ENCODE measurements around the gene RS1.

RS1 gene

GRCh38 chrX:18682979-18683387, 11.1 kb upstream of the RS1 start:
- no peak overlapping the region for H3K27ac Mint-ChIP-seq (ENCODE audit: low read depth)
- no peaks in the 10 kb centered on the region for H3K4me1 Mint-ChIP-seq
- no peaks in the 10 kb centered on the region for H3K9me3 Mint-ChIP-seq
- ATAC-seq (replicated peaks; ENCODE audit: extremely low read depth, poor library complexity, severe bottlenecking) (no peak), DNase-seq (ENCODE audit: low spot score in 2 of 2) (no peak)
- H3K36me3 Mint-ChIP-seq (ENCODE audit: insufficient read depth): no peaks in the 10 kb centered on the region
- H3K4me3 Mint-ChIP-seq: no peak overlapping the region
- no peaks in the 10 kb centered on the region for H3K27me3 Mint-ChIP-seq

- Mint-ChIP-seq H3K36me3 (ENCODE audit: insufficient read depth) (peaks cover 5% of the 10 kb centered on the region), H3K4me1 (peaks cover 4% of the 10 kb centered on the region), H3K27ac (ENCODE audit: low read depth) (no peak overlapping the region), H3K9me3 (no peaks in the 10 kb centered on the region), H3K4me3 (no peak overlapping the region), H3K27me3 (no peaks in the 10 kb centered on the region)
- ATAC-seq (replicated peaks; ENCODE audit: extremely low read depth, poor library complexity, severe bottlenecking): no peak
- no peak for DNase-seq (ENCODE audit: low spot score in 2 of 2)
Observed at GRCh38 chrX:18681996-18682395, 10.1 kb upstream of the RS1 start.

- no peak overlapping the region for H3K4me3 Mint-ChIP-seq
- H3K4me1 Mint-ChIP-seq: peaks cover 4% of the 10 kb centered on the region
- peaks cover 24% of the 10 kb centered on the region for H3K36me3 Mint-ChIP-seq (ENCODE audit: insufficient read depth)
- no peak for ATAC-seq (replicated peaks; ENCODE audit: extremely low read depth, poor library complexity, severe bottlenecking)
- H3K27me3 Mint-ChIP-seq: no peaks in the 10 kb centered on the region
- H3K27ac Mint-ChIP-seq (ENCODE audit: low read depth): no peak overlapping the region
- no peak for DNase-seq (ENCODE audit: low spot score in 2 of 2)
- H3K9me3 Mint-ChIP-seq: no peaks in the 10 kb centered on the region
Observed at GRCh38 chrX:18677161-18677869, 5.4 kb upstream of the RS1 start.

- no peaks in the 10 kb centered on the region for H3K9me3 Mint-ChIP-seq
- peak overlapping the region; percentile 79 for H3K4me3 Mint-ChIP-seq
- DNase-seq (ENCODE audit: low spot score in 2 of 2) (no peak), ATAC-seq (replicated peaks; ENCODE audit: extremely low read depth, poor library complexity, severe bottlenecking) (no peak)
- no peak overlapping the region for H3K27ac Mint-ChIP-seq (ENCODE audit: low read depth)
- no peaks in the 10 kb centered on the region for H3K27me3 Mint-ChIP-seq
- peaks cover 4% of the 10 kb centered on the region for H3K4me1 Mint-ChIP-seq
- peaks cover 24% of the 10 kb centered on the region for H3K36me3 Mint-ChIP-seq (ENCODE audit: insufficient read depth)
Observed at GRCh38 chrX:18676470-18676869, 4.6 kb upstream of the RS1 start.

GRCh38 chrX:18676050-18676449, 4.1 kb upstream of the RS1 start:
- ATAC-seq (replicated peaks; ENCODE audit: extremely low read depth, poor library complexity, severe bottlenecking) (no peak), DNase-seq (ENCODE audit: low spot score in 2 of 2) (no peak)
- Mint-ChIP-seq H3K4me1 (peaks cover 4% of the 10 kb centered on the region), H3K9me3 (no peaks in the 10 kb centered on the region), H3K36me3 (ENCODE audit: insufficient read depth) (peaks cover 24% of the 10 kb centered on the region), H3K27me3 (no peaks in the 10 kb centered on the region), H3K4me3 (peak overlapping the region; percentile 79), H3K27ac (ENCODE audit: low read depth) (no peak overlapping the region)

GRCh38 chrX:18674788-18675735, 3.2 kb upstream of the RS1 start:
- Mint-ChIP-seq H3K4me1 (peaks cover 4% of the 10 kb centered on the region), H3K27ac (ENCODE audit: low read depth) (peak overlapping the region; percentile 95), H3K36me3 (ENCODE audit: insufficient read depth) (peaks cover 24% of the 10 kb centered on the region), H3K4me3 (peak overlapping the region; percentile 79), H3K9me3 (no peaks in the 10 kb centered on the region), H3K27me3 (no peaks in the 10 kb centered on the region)
- peak; percentile 78 to 79 for DNase-seq (ENCODE audit: low spot score in 2 of 2)
- ATAC-seq (replicated peaks; ENCODE audit: extremely low read depth, poor library complexity, severe bottlenecking): peak; percentile 84

- Mint-ChIP-seq H3K9me3 (no peaks in the 10 kb centered on the region), H3K27ac (ENCODE audit: low read depth) (peak overlapping the region; percentile 95), H3K27me3 (no peaks in the 10 kb centered on the region), H3K4me3 (peak overlapping the region; percentile 79), H3K36me3 (ENCODE audit: insufficient read depth) (peaks cover 24% of the 10 kb centered on the region), H3K4me1 (peaks cover 4% of the 10 kb centered on the region)
- peak; percentile 29 for ATAC-seq (replicated peaks; ENCODE audit: extremely low read depth, poor library complexity, severe bottlenecking)
- DNase-seq (ENCODE audit: low spot score in 2 of 2): peak in 1 of 2 donors; percentile 10
Observed at GRCh38 chrX:18674417-18674787, 2.5 kb upstream of the RS1 start.

GRCh38 chrX:18668071-18668835, 3.7 kb downstream of the RS1 start:
- Mint-ChIP-seq H3K36me3 (ENCODE audit: insufficient read depth) (peaks cover 4% of the 10 kb centered on the region), H3K27me3 (peaks cover 10% of the 10 kb centered on the region), H3K4me1 (no peaks in the 10 kb centered on the region), H3K27ac (ENCODE audit: low read depth) (no peak overlapping the region), H3K9me3 (no peaks in the 10 kb centered on the region), H3K4me3 (no peak overlapping the region)
- DNase-seq (ENCODE audit: low spot score in 2 of 2): no peak
- ATAC-seq (replicated peaks; ENCODE audit: extremely low read depth, poor library complexity, severe bottlenecking): no peak

GRCh38 chrX:18666614-18667013, 5.3 kb downstream of the RS1 start:
- Mint-ChIP-seq H3K27me3 (peaks cover 10% of the 10 kb centered on the region), H3K4me3 (no peak overlapping the region), H3K27ac (ENCODE audit: low read depth) (no peak overlapping the region), H3K9me3 (no peaks in the 10 kb centered on the region), H3K36me3 (ENCODE audit: insufficient read depth) (peaks cover 4% of the 10 kb centered on the region), H3K4me1 (no peaks in the 10 kb centered on the region)
- DNase-seq (ENCODE audit: low spot score in 2 of 2) (no peak), ATAC-seq (replicated peaks; ENCODE audit: extremely low read depth, poor library complexity, severe bottlenecking) (no peak)

GRCh38 chrX:18664947-18665346, 7.0 kb downstream of the RS1 start:
- no peak for ATAC-seq (replicated peaks; ENCODE audit: extremely low read depth, poor library complexity, severe bottlenecking)
- H3K4me1 Mint-ChIP-seq: no peaks in the 10 kb centered on the region
- no peak overlapping the region for H3K4me3 Mint-ChIP-seq
- H3K27ac Mint-ChIP-seq (ENCODE audit: low read depth): no peak overlapping the region
- peaks cover 10% of the 10 kb centered on the region for H3K27me3 Mint-ChIP-seq
- peaks cover 4% of the 10 kb centered on the region for H3K36me3 Mint-ChIP-seq (ENCODE audit: insufficient read depth)
- H3K9me3 Mint-ChIP-seq: no peaks in the 10 kb centered on the region
- DNase-seq (ENCODE audit: low spot score in 2 of 2): no peak

- no peak overlapping the region for H3K4me3 Mint-ChIP-seq
- H3K36me3 Mint-ChIP-seq (ENCODE audit: insufficient read depth): peaks cover 2% of the 10 kb centered on the region
- peaks cover 3% of the 10 kb centered on the region for H3K27me3 Mint-ChIP-seq
- ATAC-seq (replicated peaks; ENCODE audit: extremely low read depth, poor library complexity, severe bottlenecking) (no peak), DNase-seq (ENCODE audit: low spot score in 2 of 2) (no peak)
- no peaks in the 10 kb centered on the region for H3K9me3 Mint-ChIP-seq
- H3K4me1 Mint-ChIP-seq: no peaks in the 10 kb centered on the region
- no peak overlapping the region for H3K27ac Mint-ChIP-seq (ENCODE audit: low read depth)
Observed at GRCh38 chrX:18661273-18661672, 10.6 kb downstream of the RS1 start.
